HG03460 (cell line): ENCODE measurements around the gene UBQLNL.
A peak's percentile ranks its signal among the peaks of the same experiment; 100 is the strongest.

ENCODE experiments used
- ATAC-seq: cut with Tn5 transposase; IDR thresholded peaks from one replicate; pipeline ENCODE4 v1.9.1; 2021; ENCODE audit not compliant: unreplicated experiment

Gene UBQLNL

DNA sequence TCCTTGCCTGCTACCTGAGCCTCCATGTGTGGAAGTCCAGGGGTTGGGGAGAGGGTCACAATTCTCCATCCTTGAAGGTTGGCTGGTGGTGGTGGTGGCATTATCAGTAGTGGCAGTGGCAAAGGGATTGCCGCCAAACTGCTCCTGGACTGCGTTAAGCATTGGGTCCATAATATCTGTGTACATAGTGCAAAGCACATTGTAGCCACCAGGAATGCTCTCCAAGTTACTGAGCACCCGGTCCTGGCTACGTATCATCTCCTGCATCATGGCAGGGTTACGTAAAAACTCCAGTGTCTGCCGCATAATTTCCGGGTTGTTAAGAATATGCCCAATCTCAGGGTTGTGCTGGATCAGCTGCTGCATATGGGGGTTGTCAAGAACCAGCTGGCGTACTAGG lies 7.9 kb downstream of the UBQLNL start:
- ATAC-seq = no peak

GRCh38 chr11:5507933-5508305 lies 8.6 kb downstream of the UBQLNL start:
- ATAC-seq = no peak

GRCh38 chr11:5507177-5507932 lies 9.1 kb downstream of the UBQLNL start:
- ATAC-seq = no peak

DNA sequence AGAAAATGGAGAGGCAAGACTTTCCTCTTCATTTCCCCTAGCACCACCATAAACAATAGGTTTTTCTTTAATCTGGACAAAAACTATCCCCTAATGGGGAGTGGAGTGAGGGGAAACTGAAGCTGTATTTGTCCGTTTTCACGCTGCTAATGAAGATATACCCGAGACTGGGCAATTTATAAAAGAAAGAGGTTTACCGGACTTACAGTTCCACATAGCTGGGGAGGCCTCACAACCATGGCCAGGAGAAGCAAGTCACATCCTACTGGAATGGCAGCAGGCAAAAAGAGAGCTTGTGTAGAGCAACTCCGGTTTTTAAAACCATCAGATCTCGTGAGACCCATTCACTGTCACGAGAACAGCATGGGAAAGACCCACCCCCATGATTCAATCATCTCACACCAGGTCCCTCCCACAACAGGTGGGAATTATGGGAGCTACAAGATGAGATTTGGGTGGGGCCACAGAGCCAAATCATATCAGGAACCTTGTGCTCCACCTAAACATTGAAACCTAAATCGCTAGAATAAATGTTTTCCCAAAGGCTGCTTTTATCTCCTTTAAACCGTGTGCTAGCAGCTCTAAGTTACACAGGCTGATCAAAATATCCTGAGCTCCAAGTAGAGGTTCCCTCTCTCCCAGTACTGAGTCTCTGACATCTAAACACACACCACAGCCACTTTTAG lies 11.0 kb downstream of the UBQLNL start:
- ATAC-seq = no peak

DNA sequence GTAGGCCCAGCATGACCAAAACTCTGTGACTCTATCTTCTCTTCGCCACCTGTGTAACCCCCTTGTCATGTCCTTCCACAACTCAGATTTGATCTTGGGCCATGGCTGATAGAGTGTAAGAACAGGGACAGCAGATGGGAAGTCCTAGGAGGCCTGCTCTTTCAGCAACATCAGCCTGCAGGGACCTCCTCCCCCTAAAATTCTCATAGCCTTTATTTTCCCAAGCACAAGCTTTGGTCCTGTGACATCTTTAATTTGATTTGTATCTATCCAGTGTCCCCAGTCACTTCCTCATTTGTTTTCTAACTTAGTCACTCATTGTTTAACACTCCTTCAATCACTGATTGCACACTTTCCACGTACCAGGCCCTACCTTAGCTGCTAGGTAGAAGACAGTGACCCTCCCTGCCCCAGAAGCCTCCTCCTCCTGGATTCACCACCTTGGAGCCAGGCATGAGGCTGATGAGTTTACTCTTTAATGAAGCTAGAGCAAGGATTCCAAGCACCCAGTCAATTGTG lies 12.0 kb downstream of the UBQLNL start:
- ATAC-seq = no peak

- ATAC-seq = no peak
Measured at GRCh38 chr11:5500393-5500801, 16.1 kb downstream of the UBQLNL start.

DNA sequence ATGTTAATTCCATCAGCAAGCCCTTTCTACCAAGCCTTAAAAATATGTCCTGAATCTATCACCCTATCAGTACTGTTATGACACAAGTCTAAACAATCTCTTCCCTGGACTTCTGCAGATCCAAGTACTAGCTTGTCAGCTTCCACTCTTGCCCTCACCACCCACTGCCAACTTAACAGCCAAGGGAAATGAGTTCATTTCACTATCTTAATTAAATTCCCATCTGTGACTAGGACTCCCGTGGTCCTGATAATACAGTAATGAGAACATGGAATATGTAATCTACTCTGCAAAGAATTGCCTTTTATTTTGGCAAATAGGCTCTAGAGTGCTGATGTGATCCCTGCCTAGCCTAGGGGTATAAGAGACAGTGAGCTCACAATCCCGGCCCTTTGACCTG lies 16.8 kb downstream of the UBQLNL start:
- ATAC-seq = no peak

GRCh38 chr11:5489576-5490357 lies 26.7 kb downstream of the UBQLNL start:
- no peak for ATAC-seq

- no peak for ATAC-seq
Measured at GRCh38 chr11:5488798-5489399, 27.6 kb downstream of the UBQLNL start.

DNA sequence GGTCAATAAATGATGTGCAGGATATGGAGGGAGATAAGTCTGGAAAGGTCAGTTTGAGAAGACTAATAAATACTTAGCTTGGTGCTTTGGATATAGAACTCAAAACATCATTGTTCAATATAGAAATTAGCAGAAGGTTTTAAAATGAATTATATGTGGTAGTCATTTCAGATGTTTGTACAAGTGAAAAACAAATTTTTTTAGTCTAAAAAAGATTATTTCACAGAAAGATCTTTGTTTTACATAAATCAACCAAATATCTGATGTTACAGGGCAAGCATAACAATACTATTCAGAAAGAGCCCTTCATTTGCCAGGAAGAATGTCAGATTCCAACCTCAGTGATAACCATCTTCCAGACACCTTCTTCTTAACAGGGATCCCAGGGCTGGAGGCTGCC lies 28.1 kb downstream of the UBQLNL start, which contains the start of gene OR52D1:
OR52D1 (plus strand) TSS at position 301 of the 400 bp plus-strand sequence; CDS start at position 323, 22 bp downstream.
- ATAC-seq = no peak

DNA sequence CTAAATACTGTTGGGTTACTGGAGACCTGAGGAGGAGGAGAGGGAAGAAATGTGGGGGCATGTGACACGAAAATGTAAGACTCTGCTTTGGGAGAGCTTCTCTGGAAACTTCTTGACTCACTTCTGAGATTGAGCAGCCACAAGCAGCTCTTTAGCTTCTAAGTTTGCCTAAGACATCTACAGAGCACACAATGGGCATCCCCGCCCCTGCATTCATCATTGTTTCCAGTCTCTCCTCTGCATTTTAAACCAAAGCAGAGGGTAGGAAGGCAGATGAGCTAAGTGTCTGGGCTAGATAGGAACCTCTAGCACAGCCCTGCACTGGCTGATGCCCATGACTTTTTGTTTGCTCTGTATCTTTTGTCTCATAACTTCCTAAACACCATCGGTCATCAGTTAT lies 30.1 kb downstream of the UBQLNL start:
- no peak for ATAC-seq

- ATAC-seq = no peak
Measured at GRCh38 chr11:5486003-5486402, 30.5 kb downstream of the UBQLNL start.

GRCh38 chr11:5476186-5476819 lies 40.2 kb downstream of the UBQLNL start:
- peak; percentile 88 for ATAC-seq

GRCh38 chr11:5473921-5474320 lies 42.6 kb downstream of the UBQLNL start:
- no peak for ATAC-seq

GRCh38 chr11:5467527-5467926 lies 49.0 kb downstream of the UBQLNL start:
- ATAC-seq = no peak
